Activated CD4-positive, alpha-beta T cell treated with anti-CD3 and anti-CD28 coated beads, Interleukin-2, amount 50 U/mL, for 24 hours (primary cell): ENCODE measurements around the gene FSCN2.
A peak's percentile ranks its signal among the peaks of the same experiment; 100 is the strongest.

Experiments
- DNase-seq, 2 donors: peaks; one replicate each; pipeline ENCODE4 v3.0.0-alpha.2; 2020; ENCODE audit warnings: low read depth in 1 of 2, low spot score in 1 of 2

Gene FSCN2

GRCh38 chr17:81527591-81528383 is at the start of gene FSCN2:
Gene FSCN2 (plus strand): TSS chr17:81528377. CDS start chr17:81528532, 155 bp downstream.
- DNase-seq, result no peak

- no peak for DNase-seq
These were observed 48.8 kb upstream of the FSCN2 start for GRCh38 chr17:81479175-81480071.

DNA sequence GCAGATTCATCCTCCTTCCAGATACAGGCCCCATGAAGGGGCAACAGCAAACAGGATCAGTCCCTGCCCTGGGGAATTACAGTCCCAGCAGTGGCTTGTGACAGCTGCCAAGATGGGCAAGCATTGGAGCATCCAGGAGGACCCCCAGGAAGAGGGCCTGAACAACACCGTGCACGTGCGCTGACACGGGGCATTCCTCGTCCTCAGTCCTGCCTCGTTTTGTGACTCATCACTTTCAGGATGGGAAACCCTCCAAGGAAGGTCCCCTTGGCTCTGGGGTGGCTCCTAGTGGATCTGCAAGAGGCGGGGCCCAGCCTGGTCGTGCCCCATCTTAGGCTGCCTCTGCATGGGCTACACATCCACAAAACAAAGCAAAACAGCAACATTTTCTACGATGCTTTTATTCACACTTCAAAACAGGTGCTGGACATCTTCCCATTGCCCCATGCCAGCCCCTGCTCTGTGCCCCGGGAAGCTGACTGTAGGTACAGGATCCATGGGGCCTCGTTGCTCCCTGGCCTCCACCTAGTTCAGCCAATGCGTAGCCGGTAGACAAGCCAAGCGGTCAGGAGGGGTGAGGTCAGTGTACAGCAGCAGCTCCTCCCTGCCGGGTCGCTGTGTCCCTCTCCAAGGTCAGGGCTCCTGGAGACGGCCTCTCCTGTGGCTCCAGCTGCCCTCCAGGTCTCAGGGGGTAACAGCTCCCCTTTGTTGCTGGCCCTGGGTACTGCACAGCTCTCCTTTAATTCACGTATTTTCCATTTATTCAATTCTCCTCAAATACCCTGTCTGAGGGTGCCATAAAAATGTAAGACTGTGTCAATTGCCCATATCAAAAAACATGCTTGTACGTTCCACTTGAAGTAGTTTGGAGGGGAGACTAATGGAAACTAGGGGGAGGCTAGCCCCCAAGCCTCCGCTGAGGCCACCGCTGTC is 47.8 kb upstream of the FSCN2 start:
- DNase-seq, result no peak

GRCh38 chr17:81481073-81481799 is 46.9 kb upstream of the FSCN2 start:
- DNase-seq, result peak; percentile 18 to 21

DNA sequence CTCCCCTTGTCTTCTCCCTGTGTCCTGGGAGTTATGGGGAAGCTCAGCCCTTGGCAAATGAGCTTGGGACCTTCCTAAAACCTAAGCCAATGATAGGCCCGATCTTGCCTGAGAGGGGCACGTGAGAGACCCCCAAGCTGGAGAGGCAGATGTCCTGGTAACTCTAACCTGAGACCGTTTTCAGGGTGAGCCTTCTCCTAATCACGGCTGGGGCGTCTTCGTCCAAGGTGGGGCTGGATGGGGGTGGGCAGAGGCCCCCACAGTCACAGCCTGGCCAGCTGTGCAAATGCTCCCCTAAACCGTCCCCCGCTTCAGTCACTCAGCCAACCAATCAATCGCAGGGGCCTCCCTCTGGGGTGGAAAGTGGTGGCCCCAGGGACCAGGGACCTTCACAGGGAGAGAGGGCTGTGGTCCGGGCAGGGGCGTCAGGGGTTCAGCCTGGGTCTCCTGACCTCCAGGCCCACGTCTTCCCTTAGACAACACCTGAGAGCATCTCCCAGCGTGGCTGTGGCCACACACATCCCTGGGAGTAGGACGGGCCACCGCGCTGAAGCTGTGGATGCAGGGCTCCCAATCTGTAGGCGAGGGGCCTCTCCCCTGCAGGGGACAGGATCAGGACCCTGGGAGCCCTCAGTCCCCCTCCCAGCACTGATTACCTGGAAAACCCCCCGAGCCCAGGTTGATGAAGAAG is 46.2 kb upstream of the FSCN2 start:
- DNase-seq, result no peak

DNA sequence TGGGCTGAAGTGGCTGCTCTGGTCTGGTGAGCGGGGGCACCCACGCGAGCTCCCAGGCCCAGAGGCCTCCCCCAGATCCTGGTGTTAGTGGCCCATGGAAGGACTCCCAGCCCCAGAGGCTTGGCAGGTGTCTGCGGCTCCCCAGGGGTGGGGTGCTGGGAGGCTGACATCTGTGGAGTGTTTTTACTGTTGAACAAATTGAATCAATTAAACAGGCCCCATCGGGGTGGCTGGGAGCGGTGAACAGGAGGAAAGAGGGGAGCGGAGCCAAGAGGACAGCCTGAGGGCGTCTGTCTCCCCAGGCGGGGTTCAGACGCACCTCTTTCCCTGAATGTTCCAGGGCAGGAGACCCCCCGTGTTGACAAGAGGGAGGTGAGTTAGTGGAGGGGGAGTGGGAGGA is 45.5 kb upstream of the FSCN2 start:
- no peak for DNase-seq

DNA sequence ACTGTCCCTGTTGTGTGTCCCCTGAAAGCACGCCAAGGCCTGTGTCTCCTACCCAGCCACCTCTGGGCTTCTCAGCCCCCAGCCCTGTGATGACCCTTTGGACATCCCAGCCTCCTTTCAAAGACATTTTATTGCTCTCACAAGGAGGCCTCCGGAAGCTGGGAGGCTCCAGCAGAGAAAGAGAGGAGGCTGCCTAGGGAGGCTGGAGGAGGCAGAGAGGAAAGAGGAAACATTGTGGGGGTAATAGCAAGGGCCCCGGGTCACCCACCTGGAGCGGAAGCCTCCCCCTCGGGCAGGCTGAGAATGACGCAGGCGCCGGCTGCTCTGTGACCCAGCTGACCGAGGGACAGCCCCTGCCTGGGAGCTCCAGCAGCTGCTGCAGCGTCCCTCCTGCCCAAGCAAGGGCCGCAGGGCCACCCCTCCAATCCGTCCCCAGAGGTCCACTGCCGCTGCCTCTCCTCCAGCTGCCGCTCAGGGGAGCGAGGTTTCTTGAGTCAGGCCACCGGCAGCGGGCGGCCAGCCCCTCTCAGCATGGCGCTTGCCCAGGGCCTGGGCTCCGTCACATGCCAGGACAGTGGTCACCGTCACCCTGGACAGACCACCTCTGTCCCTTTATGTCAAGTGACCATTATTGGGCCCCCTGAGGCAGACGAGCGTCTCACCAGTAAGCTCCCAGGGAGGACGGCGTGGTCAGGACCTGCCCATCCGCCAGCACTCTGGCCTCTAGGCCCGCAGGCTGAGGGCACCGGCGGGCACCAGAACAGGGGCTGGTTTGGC is 44.9 kb upstream of the FSCN2 start:
- DNase-seq, result no peak

GRCh38 chr17:81483862-81484194 is 44.3 kb upstream of the FSCN2 start:
- no peak for DNase-seq

DNA sequence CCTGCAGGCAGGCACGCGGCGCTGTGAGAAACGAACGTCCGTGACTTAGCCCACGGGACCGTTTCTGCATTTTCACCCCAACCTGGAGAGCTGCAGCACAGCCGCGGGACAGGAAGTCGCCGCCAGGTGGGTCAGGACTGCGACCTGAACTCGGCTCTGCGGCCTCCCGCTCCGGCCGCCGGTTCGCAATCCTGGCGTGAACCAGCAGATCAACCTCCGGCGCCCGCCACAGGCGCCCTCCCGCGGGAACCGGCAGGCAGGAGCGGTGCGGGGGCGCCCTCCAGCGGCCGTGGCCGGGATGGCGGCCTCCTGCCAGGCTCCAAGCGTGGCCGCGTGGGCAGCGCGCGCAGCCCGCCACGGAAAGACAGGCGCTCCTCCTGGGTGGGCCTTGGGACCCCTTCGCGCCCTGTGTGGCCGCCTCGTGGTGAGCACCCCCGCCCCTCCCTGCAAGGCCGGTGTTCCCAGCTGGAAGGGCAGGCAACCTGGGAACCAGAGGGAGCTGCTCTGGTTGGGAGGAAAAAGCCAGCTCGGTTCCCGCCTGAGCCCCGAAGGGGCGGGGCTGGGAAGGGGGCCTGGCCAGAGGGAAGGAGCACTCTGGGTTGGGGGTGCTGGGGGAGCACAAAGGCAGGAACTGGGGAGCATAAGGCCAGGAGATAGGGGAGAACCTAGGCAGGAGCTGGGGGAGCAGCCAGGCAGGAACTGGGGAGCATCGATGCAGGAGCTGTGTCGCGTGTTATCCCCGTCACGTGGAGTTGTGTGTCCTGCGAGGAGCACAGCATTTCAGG is 43.8 kb upstream of the FSCN2 start:
- DNase-seq, result peak; percentile 82 to 87

GRCh38 chr17:81486199-81486810 is 41.9 kb upstream of the FSCN2 start:
- DNase-seq, result no peak

DNA sequence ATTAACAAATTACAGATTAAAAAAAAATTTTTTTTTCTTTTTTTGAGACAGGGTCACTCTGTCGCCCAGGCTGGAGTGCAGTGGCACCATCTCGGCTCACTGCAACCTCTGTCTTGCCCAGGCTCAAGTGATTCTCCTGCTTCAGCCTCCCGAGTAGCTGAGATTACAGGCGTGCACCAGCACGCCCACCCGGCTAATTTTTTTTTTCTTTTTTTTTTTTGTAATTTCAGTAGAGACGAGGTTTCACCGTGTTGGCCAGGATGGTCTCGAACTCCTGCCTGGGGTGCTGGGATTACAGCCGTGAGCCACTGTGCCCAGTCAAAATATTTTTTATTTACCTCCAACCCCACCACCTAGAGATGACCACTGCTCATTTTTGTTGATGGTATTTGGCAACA is 41.1 kb upstream of the FSCN2 start:
- DNase-seq, result no peak

DNA sequence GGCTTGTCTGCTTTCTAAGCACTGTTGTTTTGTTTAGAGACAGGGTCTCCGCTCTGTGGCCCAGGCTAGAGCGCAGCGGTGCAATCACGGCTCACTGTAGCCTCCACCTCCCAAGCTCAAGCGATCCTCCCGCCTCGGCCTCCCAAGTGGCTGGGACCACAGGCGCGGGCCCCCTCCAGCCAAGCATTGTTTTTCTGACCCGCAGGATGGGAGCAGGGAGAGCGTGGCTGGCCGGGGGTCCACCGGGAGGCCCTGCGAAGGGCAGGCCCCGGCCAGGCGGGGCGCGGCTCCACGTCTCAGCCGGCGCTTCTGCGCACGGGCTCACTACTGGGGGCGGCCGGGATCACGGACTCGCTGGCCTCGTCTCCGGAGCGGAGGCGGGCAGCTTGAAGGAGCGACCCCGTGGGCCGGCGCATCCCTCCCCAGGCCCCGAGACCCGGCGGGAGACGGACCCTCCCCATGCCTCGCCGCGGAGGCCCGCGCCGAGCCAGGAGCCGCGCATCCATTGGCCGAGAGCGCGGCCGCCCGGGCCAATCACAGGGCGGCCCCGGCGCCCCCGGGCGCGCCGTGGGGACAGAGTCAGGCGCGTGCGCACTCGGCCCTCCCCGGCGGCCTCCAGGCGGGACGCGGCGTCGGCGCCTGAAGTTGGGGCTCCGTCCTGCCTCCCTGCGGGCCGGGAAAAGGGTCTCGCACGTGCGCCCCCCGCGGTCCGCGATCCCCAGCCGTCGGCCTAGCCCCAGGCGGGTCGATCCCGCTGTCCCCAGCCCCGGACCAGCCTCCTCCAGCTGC is 40.5 kb upstream of the FSCN2 start:
- DNase-seq, result peak; percentile 63 to 68

- no peak for DNase-seq
These were observed 39.8 kb upstream of the FSCN2 start for GRCh38 chr17:81488276-81488860.

- no peak for DNase-seq
These were observed 38.9 kb upstream of the FSCN2 start for GRCh38 chr17:81489012-81489997.
